ENCODE data around the gene CSGALNACT2. TPM values are rescaled to one million over a fixed set of nuclear protein-coding genes. Genes with fewer than 3 reads are reported as not detected.

Gene CSGALNACT2
- total RNA-seq, 1 experiment from 2014 or later: 3.6 TPM

DNA sequence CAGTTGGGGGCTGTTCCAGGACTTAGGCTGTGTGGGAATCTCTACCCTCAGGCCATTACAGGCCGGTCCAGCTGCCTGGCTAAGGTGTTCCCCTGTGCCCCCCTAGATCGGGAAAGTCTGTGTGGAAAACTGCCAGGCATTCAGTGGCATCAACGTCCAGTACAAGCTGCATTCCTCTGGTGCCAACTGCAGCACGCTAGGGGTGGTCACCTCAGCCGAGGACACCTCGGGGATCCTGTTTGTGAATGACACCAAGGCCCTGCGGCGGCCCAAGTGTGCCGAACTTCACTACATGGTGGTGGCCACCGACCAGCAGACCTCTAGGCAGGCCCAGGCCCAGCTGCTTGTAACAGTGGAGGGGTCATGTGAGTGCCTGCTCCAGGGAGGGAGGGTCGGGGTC lies 27.1 kb upstream of the CSGALNACT2 start:
- ATAC-seq: no peak
- no peaks in the 10 kb centered on the region for H3K79me2 ChIP-seq (ENCODE audit: low read length)
- H3K9me3 ChIP-seq (ENCODE audit: low read length): no peaks in the 10 kb centered on the region
- intact Hi-C loops (cut with micrococcal nuclease): no loop called here
- no peak for DNase-seq
- H4K20me1 ChIP-seq (ENCODE audit: low read length): no peaks in the 10 kb centered on the region
- H3K9ac ChIP-seq (ENCODE audit: low read length): no peak overlapping the region
- H3K9me2 ChIP-seq (replicated peaks; ENCODE audit: low read length): no peaks in the 10 kb centered on the region
- POLR2A ChIA-PET (ENCODE audit: unreplicated experiment): no interaction called here
- no peak overlapping the region for H2AFZ ChIP-seq (ENCODE audit: low read length)
- BruUV-seq (replicated peaks): no TSS peak
- no peak overlapping the region for H3K4me2 ChIP-seq (ENCODE audit: low read length)
- H3K27me3 ChIP-seq (ENCODE audit: low read length): no peaks in the 10 kb centered on the region
- no peaks in the 10 kb centered on the region for H3K36me3 ChIP-seq (ENCODE audit: low read depth, low read length)
- CTCF ChIA-PET: interaction anchor here (0.6 kb wide), 1 partner anchor 243 kb away, joined by 5 read pairs; no protein-coding TSS in a partner anchor
- no peak for TF ChIP-seq EZH2phosphoT487 (IDR thresholded peaks at IDR 0.05; ENCODE audit: borderline replicate concordance, low read length)
- TF ChIP-seq EZH2 (IDR thresholded peaks at IDR 0.05; ENCODE audit: low read length, unreplicated experiment): no peak
- no peak for TF ChIP-seq CTCF (conservative IDR thresholded peaks at IDR 0.05; ENCODE audit: low read depth, low read length)
- peaks cover 5% of the 10 kb centered on the region; the same call in 1 of the 2 replicates for H3K4me1 ChIP-seq (ENCODE audit: insufficient read depth, low read length)
- H3F3A ChIP-seq (ENCODE audit: low read length, unreplicated experiment): no peaks in the 10 kb centered on the region
- H3K4me3 ChIP-seq (ENCODE audit: low read length): no peak overlapping the region
- no peak overlapping the region for H3K27ac ChIP-seq (ENCODE audit: low read length)

DNA sequence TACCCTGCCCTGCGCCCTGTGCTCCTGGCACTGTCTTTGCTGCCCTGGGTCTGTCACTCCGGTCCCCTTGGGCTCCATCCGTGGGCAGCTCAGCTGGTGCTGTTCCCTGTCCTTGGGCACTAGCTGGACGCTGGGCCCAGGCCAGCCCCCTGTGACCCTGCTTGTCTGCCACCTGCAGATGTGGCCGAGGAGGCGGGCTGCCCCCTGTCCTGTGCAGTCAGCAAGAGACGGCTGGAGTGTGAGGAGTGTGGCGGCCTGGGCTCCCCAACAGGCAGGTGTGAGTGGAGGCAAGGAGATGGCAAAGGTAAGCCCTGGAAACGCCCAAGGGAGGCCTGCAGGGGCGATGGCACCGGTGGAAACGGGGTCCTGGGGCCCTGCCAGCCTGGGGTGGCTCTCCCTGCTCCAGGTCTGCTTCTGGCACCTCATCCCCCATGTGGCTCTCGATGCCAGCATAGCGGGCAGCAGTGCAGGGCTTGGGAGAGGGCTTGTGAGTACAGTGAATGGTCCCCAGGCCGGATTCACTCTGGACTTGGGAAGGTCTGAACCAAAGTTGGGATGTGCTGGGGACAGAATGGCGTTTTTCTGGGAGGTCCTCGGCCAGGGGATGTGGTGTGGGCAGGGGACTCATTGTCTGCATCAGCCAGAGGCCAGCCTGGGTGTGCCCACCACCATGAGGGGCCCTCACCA lies 26.2 kb upstream of the CSGALNACT2 start:
- no peaks in the 10 kb centered on the region for H4K20me1 ChIP-seq (ENCODE audit: low read length)
- H3K4me1 ChIP-seq (ENCODE audit: insufficient read depth, low read length): peaks cover 5% of the 10 kb centered on the region; the same call in 1 of the 2 replicates
- no peaks in the 10 kb centered on the region for H3F3A ChIP-seq (ENCODE audit: low read length, unreplicated experiment)
- BruUV-seq (replicated peaks): no TSS peak
- no peak for ATAC-seq
- H3K36me3 ChIP-seq (ENCODE audit: low read depth, low read length): no peaks in the 10 kb centered on the region
- no peaks in the 10 kb centered on the region for H3K9me2 ChIP-seq (replicated peaks; ENCODE audit: low read length)
- intact Hi-C loops (cut with micrococcal nuclease): no loop called here
- POLR2A ChIA-PET (ENCODE audit: unreplicated experiment): no interaction called here
- H3K4me3 ChIP-seq (ENCODE audit: low read length): no peak overlapping the region
- no peaks in the 10 kb centered on the region for H3K9me3 ChIP-seq (ENCODE audit: low read length)
- H3K9ac ChIP-seq (ENCODE audit: low read length): no peak overlapping the region
- no peak for DNase-seq
- TF ChIP-seq EZH2phosphoT487 (IDR thresholded peaks at IDR 0.05; ENCODE audit: borderline replicate concordance, low read length) (no peak), CTCF (conservative IDR thresholded peaks at IDR 0.05; ENCODE audit: low read depth, low read length) (no peak), EZH2 (IDR thresholded peaks at IDR 0.05; ENCODE audit: low read length, unreplicated experiment) (no peak)
- CTCF ChIA-PET: no interaction called here
- no peaks in the 10 kb centered on the region for H3K27me3 ChIP-seq (ENCODE audit: low read length)
- H2AFZ ChIP-seq (ENCODE audit: low read length): no peak overlapping the region
- H3K27ac ChIP-seq (ENCODE audit: low read length): no peak overlapping the region
- H3K79me2 ChIP-seq (ENCODE audit: low read length): no peaks in the 10 kb centered on the region
- no peak overlapping the region for H3K4me2 ChIP-seq (ENCODE audit: low read length)

- Histone ChIP-seq H3K4me1 (ENCODE audit: insufficient read depth, low read length) (peaks cover 5% of the 10 kb centered on the region; the same call in 1 of the 2 replicates), H3K79me2 (ENCODE audit: low read length) (no peaks in the 10 kb centered on the region), H3K4me2 (ENCODE audit: low read length) (no peak overlapping the region), H3K9ac (ENCODE audit: low read length) (no peak overlapping the region), H3F3A (ENCODE audit: low read length, unreplicated experiment) (no peaks in the 10 kb centered on the region), H3K27me3 (ENCODE audit: low read length) (no peaks in the 10 kb centered on the region), H4K20me1 (ENCODE audit: low read length) (no peaks in the 10 kb centered on the region), H3K36me3 (ENCODE audit: low read depth, low read length) (no peaks in the 10 kb centered on the region), H2AFZ (ENCODE audit: low read length) (no peak overlapping the region), H3K9me2 (replicated peaks; ENCODE audit: low read length) (no peaks in the 10 kb centered on the region), H3K27ac (ENCODE audit: low read length) (no peak overlapping the region), H3K9me3 (ENCODE audit: low read length) (no peaks in the 10 kb centered on the region), H3K4me3 (ENCODE audit: low read length) (no peak overlapping the region)
- ChIA-PET POLR2A (ENCODE audit: unreplicated experiment) (no interaction called here), CTCF (no interaction called here)
- DNase-seq: no peak
- TF ChIP-seq CTCF (conservative IDR thresholded peaks at IDR 0.05; ENCODE audit: low read depth, low read length): no peak
- TF ChIP-seq EZH2phosphoT487 (IDR thresholded peaks at IDR 0.05; ENCODE audit: borderline replicate concordance, low read length): no peak
- TF ChIP-seq EZH2 (IDR thresholded peaks at IDR 0.05; ENCODE audit: low read length, unreplicated experiment): no peak
- intact Hi-C loops (cut with micrococcal nuclease): no loop called here
- no TSS peak for BruUV-seq (replicated peaks)
- no peak for ATAC-seq
These were observed 25.7 kb upstream of the CSGALNACT2 start for GRCh38 chr10:43112608-43112961.
